GM19397 (cell line): ENCODE data around the gene CCT6B.
"Not testable (repeated sequence)": the region's sequence is repeated elsewhere in the genome, so short reads cannot be mapped to it uniquely, and the experiment has no call there.

Source experiments
- ATAC-seq: cut with Tn5 transposase; IDR thresholded peaks from one replicate; pipeline ENCODE4 v1.9.1; 2021; ENCODE audit warnings: mild to moderate bottlenecking, moderate library complexity; ENCODE audit not compliant: unreplicated experiment

CCT6B gene

DNA sequence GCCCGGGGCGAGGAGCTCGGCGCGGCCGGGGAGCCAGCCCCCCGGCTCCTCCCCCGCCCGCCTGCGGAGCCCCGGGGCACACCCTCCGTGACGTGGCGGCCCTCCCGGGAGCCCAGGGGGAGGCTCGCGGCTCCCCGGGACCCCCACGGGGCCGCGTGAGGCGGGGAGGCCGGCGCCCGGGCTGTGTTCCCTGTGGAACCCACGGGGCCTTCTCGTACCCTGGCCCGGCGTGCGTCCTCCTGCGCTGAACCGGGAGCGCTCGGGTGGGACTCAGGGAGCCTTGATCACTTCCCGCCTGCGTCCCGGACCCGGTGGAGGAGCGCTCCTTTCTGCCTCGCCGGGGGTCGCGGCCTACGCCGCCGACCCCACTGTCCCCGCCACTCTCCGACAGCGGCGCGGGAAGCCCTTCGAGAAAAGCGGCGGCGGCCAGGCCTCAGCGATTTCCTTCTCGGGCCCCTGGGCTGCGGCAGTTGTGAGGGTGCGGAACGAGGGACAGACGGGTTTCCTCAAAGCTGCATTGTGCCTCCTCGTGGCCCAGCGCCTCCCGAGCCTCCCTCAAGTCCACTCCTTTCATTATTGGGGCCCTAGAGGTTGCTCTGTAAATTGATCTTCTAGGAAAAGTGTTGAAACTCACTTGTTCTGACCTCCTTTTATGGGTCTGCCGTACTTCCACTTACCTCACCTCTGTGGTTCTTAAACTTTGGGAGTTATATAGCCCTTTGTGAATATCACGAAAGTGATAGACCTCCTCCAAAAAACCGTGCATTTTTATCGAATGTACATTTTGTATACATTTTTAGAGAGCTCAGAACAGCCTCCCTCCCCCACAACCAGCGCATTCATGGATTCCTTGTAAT lies 19.6 kb upstream of the CCT6B start:
- peak; percentile 91 for ATAC-seq

DNA sequence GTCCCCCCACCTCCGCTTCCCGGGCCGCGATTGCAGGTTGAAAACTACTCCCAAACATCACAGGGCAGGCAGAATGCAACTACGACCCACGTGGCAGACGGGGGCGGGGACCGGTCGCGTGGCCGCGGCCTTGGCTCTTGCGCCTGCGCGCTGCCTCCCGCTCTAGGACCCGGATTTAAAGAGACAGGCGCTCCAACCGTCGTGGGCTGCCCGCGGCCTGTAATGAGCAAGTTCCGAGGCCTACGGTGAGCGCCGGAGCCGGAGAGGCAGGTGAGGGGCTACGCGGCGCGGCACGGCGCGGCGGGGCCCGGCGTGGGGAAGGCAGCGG lies 19.1 kb upstream of the CCT6B start, which contains the start of gene LIG3:
LIG3 (plus strand) TSS at position 160 of the 328 bp plus-strand sequence. CDS start 2,494 bp downstream, outside the sequence.
- ATAC-seq: peak; percentile 82

DNA sequence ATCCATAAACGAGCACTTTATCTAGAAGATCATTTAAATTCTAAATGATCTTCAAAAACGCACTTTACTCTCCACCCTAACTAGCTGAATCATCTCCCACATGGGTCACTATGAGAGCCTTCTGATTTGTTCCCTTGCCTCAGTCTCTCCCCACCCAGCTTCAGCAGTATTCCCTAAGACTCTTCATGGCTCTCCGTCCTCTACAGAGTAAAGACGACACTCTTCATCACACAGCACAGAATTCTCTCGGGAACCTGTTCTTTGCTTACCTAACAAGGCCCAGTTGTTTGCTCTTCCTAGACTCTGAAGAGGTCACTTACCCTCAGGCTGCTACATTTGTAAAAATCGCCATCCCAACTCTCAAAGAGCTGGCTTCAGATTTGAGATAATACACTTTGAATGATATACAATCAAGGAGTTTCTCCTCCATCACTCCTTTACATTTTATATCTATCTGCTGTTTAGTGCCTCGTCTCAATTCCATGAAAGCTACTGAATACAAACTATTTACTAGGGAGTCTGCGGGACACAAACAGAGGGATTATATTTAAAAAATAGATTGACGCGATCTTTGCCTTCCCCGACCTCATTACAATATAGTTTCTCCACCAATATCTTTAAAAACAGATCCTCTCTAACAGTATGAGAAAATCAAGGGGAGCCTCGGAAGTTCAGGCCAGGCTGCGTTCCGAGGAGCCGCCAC lies 18.5 kb upstream of the CCT6B start:
- ATAC-seq: no peak

DNA sequence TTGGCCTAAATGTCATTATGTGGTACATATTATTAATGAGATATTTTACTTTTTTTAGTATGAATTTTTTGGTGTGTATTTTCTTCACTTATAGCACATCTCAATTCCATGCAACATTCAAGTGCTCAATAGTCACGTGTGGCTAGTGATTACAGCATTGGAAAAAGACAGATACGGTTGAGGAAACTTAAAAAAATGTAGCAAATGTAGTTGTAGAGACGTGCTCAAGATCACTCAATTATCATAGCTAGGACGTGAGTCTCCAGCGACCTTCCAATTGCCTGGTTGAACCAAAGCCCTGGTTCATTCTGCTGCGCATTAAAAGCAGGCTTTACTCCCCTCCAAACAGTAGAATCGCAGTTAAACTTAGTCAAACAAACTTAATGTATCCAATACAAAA lies 17.9 kb upstream of the CCT6B start:
- ATAC-seq: no peak

DNA sequence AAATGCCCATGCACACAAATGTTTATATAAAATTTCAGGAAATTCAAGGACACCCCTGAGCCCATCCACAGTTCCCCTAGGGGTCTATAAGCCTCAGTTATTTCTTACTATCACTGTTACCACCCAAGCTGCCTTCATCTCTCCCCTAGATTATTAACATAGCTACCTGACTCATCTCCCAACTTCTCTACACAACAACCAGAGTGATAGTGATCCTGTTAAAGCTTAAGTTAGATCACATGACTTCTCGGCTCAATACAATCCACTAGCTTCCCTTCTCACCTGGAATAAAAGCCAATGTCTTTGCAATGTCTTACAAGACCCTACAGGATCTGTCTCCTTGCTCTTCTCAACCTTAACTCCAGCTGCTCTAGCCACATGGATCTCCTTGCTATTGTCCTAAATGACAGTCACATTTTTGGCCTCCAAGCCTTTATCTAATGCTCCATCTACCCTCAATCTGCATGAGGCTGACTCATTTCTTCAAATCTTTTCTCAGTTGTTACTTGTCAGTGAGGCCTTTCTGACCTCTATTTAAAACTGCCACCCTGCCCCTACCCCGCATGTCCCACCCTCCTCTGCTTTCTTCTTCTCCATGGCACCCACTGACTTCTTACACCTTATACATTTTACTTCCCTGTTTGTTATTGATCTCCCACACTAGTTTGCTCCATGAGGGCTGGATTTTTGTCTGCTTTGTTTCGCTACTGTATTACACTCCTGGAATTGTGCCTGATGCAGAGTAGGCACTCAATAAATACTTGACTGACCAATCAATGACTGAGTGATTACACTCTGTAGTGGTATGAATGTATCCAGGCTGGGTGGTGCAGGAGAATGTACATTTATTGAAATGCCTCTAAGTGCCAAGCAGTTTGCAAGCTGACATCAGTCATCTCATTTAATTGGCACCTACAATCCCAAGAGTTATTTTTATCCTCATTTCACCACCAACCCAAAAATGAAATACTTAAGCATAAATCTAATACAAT lies 13.8 kb upstream of the CCT6B start:
- no peak for ATAC-seq

DNA sequence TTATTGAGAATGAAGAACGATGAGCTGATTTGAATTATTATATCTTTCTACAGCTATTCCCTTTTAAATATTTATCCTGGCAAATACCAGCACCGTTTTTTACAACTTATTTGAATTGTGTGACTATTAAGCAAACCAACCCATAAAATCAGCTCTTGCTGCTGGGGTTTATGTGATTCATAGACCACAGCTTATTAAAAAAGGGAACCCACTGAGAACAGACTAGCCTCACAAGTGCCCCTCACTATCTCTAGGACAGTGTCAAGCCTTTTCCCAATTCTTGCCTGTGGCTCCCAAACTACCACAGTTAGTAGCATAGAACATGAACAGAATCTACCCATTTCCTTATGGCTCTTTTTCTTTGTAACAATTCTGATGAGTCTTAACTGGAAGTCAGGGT lies 12.9 kb upstream of the CCT6B start:
- no peak for ATAC-seq

DNA sequence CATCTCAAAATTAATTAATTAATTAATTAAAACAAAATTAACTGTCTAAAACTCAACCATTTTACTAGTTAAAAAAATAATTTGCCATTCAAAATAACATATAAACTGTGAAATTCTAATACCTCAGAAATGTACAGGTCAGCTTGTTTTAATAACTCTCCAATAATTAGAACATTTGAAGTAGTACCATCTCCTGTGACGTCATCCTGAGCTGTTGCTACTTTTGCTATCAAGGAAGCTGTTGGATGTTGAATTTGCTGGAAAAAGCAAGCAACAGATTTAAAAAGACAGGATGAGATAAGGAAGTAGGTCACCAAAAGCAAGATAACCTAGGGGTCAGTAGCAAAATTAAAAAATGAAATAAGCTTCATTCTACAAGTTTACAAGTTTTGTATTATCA lies 2.8 kb downstream of the CCT6B start:
- ATAC-seq: no peak

DNA sequence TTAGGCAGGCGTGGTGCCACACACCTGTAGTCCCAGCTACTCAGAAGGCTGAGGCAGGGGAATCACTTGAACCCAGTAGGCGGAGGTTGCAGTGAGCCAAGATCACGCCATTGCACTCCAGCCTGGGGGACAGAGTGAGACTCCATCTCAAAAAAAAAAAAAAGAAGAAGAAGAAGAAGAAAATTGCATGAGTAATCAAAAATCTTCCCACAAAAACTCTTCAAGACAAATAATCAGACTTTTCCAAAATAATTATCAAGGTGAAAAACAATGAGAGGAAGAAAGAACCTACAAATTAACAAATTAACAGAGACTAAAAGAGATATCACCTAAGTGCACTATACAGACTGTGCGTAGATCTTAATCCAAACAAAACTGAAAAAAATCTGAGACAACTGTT lies 10.5 kb downstream of the CCT6B start:
- not testable (repeated sequence) for ATAC-seq

DNA sequence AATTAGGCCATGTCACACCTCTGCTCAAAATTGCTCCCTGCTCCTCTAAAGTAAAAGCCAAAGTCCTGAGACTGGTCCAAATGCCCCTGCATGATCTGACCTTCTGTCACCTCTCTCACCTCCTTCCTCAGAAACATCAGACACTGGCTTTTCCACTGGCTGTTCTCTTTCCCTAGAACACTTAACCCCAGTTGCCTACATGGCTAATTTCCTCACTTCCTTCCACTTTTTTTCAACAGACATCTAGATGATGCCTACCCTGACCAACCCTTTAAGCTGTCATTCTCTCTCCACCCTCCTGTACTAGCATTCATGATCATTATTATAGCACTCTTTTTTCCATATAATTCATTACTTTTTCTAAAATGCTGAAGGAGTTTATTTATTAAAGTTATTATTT lies 31.0 kb downstream of the CCT6B start:
- ATAC-seq: no peak

DNA sequence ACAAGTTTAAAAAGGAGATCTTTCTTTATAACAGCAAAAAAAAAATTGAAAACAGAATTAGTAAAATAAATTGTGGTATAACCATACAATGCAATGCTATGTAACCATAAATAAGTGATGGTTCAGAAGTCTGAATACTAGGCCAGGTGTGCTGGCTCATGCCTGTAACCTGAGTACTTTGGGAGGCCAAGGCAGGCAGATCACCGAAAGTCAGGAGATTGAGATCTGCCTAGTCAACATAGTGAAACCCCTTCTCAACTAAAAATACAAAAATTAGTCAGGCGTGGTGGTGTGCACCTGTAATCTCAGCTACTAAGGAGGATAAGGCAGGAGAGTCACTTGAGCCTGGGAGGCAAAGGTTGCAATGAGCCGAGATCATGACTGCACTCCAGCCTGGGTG lies 34.6 kb downstream of the CCT6B start:
- ATAC-seq: no peak

DNA sequence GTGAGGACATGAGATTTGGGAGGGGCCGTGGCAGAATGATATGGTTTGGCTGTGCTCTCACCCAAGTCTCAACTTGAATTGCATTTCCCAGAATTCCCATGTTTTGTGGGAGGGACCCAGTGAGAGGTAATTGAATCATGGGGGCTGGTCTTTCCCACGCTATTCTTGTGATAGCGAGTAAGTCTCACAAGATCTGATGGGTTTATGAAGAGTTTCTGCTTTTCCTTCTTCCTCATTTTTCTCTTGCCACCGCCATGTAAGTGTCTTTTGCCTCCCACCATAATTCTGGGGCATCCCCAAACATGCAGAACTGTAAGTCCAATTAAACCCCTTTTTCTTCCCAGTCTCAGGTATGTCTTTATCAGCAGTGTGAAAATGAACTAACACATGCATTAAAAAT lies 40.6 kb downstream of the CCT6B start:
- no peak for ATAC-seq

DNA sequence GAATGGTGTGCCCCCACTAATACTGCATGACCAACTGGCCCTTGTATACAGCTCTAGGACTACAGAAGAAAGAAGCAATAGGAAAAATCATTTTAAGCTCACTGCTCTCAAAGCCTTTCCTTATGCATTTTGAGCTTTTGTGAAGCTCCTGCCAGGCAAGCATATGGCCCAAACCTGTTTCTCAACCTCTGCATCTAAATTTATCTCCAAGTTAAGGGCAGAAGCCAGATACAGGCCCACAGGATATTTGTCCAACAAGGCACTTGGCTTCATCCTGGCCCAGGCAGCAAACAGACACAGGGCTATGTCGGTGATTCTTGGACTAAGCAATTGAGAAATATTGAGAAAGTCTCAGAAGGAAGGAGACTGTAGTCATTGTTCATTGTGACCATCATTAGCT lies 43.9 kb downstream of the CCT6B start:
- no peak for ATAC-seq

DNA sequence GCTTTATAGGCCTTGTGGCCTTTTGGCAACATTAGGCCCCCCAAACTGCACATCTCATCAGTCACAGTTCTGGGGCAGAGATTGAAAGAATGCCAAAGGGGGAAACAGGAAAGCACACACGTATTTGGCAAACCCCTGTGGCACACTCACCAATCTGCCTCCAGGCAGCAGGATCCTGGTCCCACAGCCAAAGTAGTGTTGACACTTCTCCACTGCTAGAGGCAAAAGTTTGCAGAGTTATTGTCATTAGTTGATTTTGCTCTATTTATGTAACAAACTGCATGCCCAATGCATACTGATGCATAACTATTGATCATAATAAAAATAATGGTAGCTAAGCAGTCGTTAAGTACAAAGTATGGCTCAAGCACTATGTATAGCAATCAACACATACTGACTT lies 45.1 kb downstream of the CCT6B start:
- ATAC-seq: no peak

DNA sequence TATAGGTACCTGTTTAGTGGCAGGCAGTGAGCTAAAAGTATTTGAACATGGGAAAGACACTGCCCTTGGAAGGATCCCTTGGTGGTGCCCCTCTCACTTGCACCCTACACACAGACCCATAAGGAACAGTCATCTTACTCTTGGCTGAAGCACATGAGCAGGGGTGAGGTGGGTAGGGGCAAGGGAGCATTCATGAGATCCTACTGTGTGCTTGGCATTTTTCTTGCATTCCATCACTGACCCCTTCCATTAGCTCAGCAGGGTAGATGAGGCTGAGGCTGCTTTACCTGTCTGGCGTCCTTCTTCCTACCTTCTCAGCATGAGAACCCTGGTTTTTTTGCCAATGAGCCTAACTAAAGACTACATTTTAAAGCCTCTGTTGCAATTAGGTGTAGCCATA lies 48.3 kb downstream of the CCT6B start:
- no peak for ATAC-seq

DNA sequence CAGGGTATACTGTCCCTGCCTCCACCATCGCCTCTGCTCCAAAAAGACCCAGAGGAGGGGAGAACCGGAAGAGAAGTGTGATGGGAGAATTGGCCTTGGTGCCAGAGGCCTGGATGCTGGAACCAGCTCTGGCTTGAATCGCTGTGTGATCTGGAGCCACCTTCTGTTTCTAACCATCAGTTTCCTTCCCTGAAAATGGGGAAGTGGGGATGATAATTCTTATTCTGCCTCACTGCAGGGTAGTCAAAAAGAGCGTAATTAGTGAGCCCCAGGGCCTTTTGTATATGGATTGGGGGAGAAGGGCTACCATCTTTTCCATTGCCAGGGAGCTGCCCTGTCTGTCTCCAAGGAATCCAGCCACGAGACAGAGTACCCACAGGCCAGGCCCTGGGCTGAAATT lies 52.2 kb downstream of the CCT6B start:
- ATAC-seq: no peak

DNA sequence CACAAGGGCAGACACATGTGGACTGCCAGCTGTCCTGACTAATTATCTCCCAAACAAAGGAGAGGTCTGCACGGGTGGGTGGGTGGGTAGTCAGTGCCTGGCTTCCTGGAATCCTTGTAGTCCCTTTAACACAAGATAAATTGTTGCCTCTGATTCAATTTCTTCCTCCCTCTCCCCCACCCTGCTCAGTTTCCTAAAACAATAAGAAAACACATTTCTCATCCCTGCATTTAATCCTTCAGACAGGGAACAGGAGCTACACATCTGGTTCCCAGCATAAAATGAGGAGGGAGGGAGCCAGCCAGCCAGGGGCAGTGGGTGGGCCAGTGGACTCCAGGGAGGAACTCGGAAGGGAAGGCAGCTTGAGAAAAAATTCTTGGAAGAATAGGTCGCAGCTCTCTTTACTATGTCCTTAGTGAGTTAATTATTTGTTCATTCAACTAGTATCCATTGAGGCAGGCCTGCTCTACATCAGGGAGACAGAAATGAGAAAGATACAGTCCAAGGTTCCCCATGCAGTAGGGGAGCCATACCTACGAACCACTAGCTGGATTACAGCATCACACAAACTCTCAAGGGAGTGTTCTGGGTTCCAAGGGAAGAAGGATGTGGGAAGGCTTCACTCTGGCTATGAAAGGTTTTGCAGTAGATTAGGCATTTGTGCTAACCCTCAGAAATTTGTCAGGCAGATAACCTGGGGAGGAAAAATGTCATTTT lies 58.3 kb downstream of the CCT6B start:
- ATAC-seq: no peak

DNA sequence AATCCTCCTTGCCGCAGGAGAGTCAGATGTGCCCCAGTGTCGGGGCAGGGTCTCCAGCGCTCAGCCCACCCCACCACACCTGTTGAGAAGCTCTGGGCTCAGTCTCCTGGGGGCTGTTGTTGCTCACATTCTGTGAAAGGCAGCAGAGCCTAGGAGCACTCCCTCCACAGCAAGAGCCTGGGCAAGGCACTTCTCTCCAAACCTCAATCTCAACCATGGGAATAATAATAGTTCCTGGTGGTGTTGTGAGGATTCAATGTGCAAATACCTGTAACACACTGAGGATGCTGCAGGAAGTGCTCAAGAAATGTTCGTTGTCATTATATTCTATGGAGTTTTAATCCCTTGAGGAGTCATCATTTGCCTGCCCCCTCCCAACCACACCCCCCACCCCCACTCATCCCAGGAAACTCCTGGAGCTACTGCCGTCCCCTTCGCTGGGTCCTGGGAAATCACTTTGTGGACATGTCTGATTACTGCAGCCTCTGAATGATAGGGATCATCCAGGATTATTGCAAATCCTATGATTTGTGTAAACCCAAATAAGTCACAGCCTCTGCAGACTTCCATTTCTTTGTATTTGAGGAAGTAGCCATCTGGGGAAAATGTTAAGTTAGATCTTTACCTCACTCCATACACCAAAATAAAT lies 61.5 kb downstream of the CCT6B start:
- no peak for ATAC-seq

DNA sequence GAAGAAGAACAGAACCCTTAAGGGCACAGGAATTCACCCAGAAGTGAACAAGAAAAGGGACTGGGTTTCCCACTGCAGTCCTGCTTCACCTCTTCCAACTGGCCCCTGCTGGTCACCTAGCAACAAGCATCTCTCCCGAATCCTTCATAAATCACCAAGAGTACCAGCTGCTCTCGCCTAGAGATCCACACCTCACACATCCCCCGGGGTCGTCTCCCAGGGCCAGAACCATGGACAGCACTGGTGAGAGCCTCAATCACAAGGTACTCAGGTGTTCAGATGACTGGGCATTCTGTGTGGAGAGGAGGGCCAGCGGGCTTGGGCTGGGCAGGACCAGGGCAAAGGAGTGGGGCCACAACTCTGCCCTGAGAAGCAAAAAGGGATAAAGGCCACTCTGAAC lies 65.9 kb downstream of the CCT6B start:
- ATAC-seq: no peak

DNA sequence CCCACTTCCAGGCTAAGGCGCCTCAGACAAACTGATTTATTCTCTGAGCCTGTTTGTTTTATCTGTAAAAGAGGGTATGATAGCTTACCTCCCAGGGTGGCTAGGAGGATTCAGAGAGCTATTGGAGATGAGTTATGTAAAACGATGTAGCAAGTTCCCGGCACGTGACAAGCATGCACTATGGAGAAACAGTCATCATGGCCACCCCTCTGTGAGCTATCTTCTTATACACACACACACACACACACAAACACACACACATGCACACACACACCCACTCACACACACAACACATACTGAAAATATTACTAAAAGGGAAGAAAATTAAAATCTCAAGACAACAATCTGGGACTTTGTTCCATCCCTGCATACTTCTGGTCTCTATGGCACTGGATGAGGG lies 66.3 kb downstream of the CCT6B start:
- ATAC-seq: no peak
